Caki2 (cell line): ENCODE data around the gene SFXN4. TPM values are rescaled to one million over a fixed set of nuclear protein-coding genes. Genes with fewer than 3 reads are reported as not detected.
A peak's percentile ranks its signal among the peaks of the same experiment; 100 is the strongest.
"Not testable (repeated sequence)": the region's sequence is repeated elsewhere in the genome, so short reads cannot be mapped to it uniquely, and the experiment has no call there.

Source experiments
- DNase-seq: peaks from one replicate; pipeline ENCODE4 v3.0.0-alpha.2; 2015; ENCODE audit warnings: low read depth
- in situ Hi-C: cut with HindIII; loops from 2 replicates; pipeline ENCODE4 v1.10.0; 2016; ENCODE audit warnings: low sequenced_read_pairs, low pct_unique_long_range_greater_than_20kb, mixed read lengths
- total RNA-seq: library from RNA; depleted of rRNA; stranded (reverse); fragments of >200 nt; shearing (Covaris generic); gene quantifications from 2 replicates; pipeline ENCODE4 v1.2.3, GENCODE V29; 2014; ENCODE audit warnings: low replicate concordance; rRNA removed

SFXN4 gene
- total RNA-seq, 1 experiment from 2014 or later, result 30.8 TPM

DNA sequence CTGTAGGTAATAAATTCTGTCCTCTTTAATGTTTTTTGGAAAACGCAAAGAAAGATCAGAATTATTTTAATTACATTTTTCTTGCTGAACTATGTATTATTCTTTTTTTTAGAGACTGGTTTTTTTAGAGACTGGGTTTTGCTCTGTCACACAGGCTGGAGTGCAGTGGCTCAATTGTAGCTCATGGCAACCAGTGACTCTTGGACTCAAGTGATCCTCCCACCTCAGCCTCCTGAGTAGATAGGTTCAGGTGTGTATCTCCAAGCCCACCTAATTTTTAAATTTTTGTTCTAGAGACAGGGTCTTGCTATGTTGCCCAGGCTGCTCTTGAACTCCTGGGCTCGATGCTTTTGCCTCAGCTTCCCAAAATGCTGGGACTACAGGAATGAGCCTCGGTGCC lies 66.9 kb downstream of the SFXN4 start:
- no peak for DNase-seq
- in situ Hi-C loops, result no loop called here

DNA sequence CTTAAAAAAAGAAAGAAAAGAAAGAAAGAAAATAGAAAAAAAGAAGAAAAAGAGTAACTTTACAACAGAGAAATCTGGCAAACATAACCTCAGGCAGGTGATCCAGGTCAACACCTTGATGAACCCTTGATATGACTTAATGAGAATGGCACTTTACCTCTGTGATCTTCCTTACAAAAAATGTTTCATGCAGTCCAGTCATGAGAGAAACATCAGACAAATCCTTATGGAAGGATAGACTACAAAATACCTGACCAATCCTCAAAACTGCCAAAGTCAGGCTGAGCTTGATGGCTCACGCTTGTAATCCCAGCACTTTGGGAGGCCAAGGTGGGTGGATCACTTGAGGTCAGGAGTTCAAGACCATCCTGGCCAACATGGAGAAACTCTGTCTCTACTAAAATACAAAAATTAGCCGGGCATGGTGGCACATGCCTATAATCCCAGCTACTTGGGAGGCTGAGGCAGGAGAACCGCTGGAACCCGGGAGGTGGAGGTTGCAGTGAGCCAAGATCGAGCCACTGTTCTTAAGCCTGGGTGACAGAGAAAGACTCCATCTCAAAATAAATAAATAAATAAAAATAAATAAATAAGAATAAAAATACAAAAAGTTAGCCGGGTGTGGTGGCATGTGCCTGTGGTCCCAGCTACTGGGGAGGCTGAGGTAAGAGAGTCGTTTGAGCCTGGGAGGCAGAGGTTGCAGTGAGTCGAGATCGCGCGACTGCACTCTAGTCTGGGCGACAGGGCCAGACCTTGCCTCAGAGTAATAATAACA lies 68.7 kb downstream of the SFXN4 start:
- DNase-seq, in situ Hi-C loops: not testable (repeated sequence)

DNA sequence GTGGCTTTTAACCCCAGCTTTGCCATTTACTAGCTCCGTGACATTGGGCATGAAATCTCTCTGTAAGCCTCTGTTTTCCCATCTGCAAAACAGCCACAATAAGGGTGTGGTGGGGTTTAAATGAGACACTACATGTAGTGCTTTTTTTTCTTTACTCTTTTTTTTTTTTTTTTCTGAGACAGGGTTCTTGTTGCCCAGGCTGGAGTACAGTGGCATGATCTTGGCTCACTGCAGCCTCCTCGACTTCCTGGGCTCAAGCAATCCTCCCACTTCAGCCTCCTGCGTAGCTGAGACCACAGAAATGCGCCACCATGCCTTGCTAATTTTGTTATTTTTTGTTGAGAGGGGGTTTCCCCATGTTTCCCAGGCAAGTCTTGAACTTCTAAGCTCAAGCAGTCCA lies 69.9 kb downstream of the SFXN4 start:
- no peak for DNase-seq
- in situ Hi-C loops, result no loop called here

DNA sequence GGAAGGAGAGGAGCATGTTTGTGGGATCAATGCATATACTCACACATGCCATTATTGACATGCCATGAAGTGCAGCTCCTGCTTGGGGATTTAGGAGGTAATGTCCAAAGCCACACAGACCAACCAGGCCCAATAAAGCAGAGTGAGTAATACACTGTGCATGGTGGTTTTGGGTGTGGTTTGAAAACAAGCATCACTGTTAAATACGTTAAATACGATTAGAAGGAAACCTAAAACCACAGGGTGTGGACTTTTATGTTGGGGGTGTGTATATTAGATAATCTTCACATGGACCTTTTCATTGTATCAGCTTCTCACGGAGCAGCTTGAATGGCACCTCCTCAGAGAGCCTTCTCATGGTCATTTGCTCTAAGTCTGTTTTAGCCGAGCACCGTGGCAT lies 74.5 kb downstream of the SFXN4 start:
- in situ Hi-C loops, result no loop called here
- DNase-seq, result peak; percentile 64

Other genes with a start within 250 kb of the SFXN4 start
- gene NANOS1, start 136.0 kb downstream of the SFXN4 start, total RNA-seq, result 22.5 and 27.9 TPM in 2 replicates
- 26.5 and 36.2 TPM in 2 replicates for gene EIF3A, start 84.9 kb downstream of the SFXN4 start, total RNA-seq
- 17.5 and 57.5 TPM in 2 replicates for gene DENND10, start 61.6 kb downstream of the SFXN4 start, total RNA-seq
- gene PRDX3, start 13.1 kb upstream of the SFXN4 start, total RNA-seq, result 281 TPM in 2 replicates
- gene GRK5, start 41.9 kb upstream of the SFXN4 start, total RNA-seq, result 0.20 and 0.61 TPM in 2 replicates